HG03565 (cell line): ENCODE data around the gene RPS6KB2.
"Not testable (repeated sequence)": the region's sequence is repeated elsewhere in the genome, so short reads cannot be mapped to it uniquely, and the experiment has no call there.

ENCODE experiments used
- ATAC-seq: cut with Tn5 transposase; IDR thresholded peaks from one replicate; pipeline ENCODE4 v1.9.1; 2021; ENCODE audit warnings: mild to moderate bottlenecking, moderate library complexity; ENCODE audit not compliant: unreplicated experiment

Gene RPS6KB2

GRCh38 chr11:67427364-67427859 lies 882 bp upstream of the RPS6KB2 start:
- not testable (repeated sequence) for ATAC-seq

- ATAC-seq: no peak
Measured at GRCh38 chr11:67429038-67429668, 859 bp downstream of the RPS6KB2 start.

DNA sequence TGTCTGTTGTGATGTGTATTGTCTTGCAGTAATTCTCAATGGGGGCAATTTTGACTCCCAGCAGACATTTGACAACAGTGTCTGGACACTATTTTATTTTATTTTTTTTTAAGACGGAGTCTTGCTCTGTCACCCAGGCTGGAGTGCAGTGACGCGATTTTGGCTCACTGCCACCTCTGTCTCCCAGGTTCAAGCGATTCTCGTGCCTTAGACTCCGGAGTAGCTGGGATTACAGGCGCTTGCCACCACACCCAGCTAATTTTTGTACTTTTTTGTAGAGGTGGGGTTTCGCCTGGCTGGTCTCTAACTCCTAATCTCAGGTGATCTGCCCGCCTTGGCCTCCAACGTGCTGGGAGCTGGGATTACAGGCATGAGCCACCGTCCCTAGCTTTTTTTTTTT lies 1.4 kb downstream of the RPS6KB2 start:
- no peak for ATAC-seq

DNA sequence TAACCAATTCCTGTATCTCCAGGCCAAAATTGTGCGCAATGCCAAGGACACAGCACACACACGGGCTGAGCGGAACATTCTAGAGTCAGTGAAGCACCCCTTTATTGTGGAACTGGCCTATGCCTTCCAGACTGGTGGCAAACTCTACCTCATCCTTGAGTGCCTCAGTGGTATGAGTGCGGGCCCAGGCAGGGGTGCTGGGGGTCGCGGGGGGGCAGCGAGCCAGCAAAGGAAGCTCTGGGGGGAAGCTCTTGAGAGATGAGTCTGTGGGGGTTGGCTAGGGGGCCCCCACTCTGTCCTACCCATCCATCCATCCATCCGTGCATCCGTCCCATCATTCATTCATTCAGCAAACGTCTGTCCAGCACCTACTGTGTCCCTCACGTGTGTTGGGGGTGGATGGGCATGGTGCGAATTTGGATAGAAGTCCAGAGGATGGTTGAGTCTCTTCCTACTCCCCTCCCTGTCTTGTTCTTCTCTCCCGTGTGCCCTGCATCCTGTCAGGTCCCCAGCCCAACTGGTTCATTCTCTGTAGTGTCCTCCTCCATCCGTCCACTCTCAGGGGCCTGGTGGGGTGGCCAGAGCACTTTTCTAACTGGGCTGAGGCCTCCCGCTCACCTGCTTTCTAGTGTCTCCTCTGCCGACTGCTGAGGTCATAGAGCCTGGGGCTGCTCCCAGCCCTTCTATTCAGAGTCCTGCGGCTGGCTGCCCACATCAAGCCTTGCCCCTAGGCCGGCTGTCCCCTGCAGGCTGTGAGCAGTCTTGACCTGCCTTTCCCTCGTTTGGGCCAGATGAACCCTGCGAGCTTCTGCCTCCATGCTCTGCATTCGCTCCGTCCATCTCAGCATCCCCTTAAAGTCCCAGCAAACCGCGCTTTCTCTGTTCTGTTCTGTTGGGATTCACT lies 3.3 kb downstream of the RPS6KB2 start:
- no peak for ATAC-seq

- no peak for ATAC-seq
Measured at GRCh38 chr11:67432655-67433349, 4.5 kb downstream of the RPS6KB2 start.

GRCh38 chr11:67433536-67434394 lies 5.5 kb downstream of the RPS6KB2 start:
- ATAC-seq: no peak

GRCh38 chr11:67434395-67434881 lies 6.1 kb downstream of the RPS6KB2 start:
- no peak for ATAC-seq

- ATAC-seq: no peak
Measured at GRCh38 chr11:67435031-67435726, 6.9 kb downstream of the RPS6KB2 start.

- no peak for ATAC-seq
Measured at GRCh38 chr11:67435727-67436458, 7.6 kb downstream of the RPS6KB2 start.

DNA sequence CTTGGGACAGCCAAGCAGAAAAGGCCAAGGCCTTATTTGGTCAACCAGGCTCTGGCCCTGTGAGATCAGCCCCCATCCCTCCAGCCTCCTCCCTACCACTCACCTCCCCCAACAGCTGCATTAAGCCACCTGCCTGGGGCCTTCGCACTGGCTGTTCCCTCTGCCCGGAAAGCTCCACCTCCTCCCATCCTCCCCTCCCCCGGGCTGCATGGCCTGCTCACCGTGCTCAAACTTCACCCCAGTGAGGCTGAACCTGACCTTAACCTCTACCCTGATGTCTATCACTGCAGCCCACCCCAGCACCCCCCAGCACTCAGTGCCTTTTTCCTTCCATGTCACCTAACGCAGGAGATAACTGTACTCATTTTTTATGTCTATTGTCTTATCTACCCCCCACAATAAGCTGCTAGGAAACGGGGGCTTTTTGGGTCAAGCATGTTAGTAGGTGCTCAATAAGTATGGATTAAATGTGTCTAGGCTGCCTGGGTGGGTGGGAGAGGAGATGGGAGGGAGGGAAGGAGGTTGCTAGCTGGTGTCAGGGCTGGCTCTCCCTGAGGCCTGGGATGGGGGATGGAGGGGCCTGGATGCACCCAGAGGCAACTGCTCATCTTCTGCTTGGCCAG lies 8.3 kb downstream of the RPS6KB2 start:
- no peak for ATAC-seq

DNA sequence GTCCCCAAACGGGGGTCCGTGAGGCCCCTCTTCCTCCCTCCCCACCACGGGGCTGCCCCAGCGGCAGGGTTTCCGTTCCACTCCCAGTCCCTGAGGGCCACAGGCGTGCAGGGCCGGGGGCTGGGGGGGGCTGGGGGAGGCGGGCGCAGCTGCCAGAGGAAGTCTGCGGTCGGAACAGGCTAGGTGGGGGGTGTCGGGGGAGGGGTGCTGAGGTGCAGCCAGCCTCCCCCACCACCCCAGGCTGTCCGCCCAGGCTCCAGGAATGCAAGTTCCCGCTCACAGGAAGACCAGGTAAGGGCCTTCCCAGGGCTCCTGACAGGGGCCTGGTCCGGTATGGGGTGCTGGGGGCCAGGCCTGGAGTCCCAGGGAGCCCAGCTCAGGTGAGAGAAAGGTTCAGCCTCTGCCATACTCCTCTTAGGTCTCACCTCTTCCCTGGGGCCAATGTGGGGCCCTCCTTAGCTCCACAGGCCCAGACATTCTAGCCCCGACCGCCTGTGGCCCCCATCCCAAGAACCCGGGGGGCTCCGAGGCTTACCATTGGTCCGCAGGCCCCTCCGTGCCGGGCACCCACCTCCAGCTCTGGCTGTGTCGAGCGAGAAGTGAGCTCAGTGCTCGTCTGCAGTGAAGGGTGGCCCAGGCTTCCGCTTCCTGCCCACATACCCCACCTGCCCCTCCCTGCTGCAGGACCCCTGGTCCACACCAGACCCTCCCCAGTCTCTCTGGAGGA lies 9.0 kb downstream of the RPS6KB2 start, which contains the start of gene PTPRCAP:
Gene PTPRCAP (minus strand): TSS at position 601 of the 727 bp plus-strand sequence. CDS start 63 bp downstream, at position 538.
- no peak for ATAC-seq

DNA sequence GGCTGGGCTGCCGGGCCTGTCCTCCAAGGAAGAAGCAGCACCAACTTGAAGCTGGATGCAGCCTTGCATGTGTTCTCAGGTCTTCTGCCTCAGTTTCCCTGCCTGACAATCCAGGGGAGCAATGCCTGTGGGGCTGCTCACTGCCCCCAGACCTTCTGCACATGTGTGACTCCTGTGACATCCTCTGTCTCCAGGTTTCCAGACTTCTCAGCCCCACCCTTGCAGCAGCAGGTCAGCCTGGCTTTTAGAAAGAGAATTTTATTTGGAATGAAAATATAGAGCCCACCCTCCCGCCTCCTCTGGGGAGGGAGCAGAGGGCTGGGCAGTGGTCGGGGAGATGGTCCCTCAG lies 9.5 kb downstream of the RPS6KB2 start:
- no peak for ATAC-seq

DNA sequence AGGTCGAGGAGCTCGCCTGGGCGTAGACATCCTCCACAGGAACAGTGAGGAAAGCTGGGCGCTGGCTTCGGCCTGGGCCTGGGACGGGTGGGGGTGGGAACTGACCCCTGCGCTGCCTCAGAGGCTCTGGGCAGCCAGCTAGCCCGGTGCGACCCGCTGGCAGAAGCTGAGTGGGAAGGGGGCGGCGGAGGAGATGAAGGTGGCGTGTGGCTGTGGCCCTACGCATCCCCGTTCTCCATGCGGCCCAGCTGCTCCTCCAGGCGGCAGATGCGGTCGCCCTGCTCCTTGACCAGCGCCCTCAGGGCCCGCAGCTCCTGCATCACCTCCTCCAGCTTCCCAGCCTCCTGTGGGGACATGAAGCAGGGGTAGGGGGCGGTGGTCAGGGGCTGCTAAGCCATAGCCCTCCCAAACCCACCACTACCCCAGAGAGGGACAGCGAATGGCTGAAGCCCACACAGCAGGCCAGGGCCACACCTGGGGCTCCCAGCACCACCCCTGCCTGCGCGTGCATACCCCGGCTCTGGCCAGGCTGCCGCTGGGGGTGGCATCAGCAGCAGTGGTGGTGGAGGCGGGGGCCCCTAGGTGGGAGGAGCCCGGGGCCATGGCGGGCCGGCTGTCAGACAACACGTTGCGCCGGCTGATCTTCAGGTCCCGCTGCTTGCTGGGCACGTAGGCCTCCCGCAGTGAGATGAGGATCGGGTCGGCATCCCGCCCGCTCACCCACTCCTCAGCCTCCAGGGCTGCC lies 10.0 kb downstream of the RPS6KB2 start:
- no peak for ATAC-seq

GRCh38 chr11:67439321-67440228 lies 11.3 kb downstream of the RPS6KB2 start:
- no peak for ATAC-seq

DNA sequence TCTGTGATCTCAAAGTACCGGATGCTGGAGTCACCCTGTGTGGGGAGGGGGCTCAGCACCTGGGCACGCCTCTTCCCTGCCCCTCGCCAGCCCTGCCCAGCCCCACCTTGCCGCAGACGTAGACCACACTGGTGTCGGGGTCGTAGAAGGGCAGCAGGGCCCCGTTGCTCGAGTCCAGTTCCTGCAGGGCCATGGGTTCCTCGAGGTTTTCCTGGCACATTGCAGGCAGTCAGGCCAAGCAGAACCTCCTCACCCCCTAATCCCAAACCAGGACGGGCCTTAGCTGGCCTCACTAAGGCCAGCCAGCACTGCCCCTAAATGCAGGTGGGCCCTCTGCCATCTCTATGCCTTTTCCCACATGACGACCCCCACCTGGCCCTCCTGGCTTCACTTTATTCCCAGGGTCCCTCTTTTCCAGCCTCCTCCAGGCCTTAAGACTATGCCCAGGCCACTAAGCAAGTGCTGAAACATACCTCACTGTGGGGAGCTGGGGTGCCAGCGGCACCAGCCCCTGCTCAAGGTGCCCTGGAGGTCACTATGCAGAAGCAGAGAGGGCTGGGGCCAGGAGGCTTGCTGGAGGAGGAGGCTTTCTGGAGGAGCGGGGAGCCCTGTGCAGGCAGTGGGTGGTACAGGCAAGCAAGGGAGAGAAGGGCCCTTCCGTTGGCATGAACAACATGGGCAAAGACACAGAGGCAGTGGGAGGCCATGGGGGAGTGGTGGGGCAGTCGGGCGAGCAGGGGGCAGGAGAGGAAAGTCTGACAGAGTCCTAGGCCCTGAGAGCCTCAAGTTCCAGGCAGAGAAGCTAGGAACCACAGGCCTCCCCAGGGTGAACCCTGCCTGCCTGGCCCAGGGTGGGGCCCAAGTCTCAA lies 12.2 kb downstream of the RPS6KB2 start:
- no peak for ATAC-seq
